Esophagus muscularis mucosa (tissue), 3 donors: ENCODE measurements around the gene KRT80.

ENCODE experiments used
- CTCF ChIP-seq, 3 experiments: fragments of 200-600 bp in 2 of 3; fragments of 450-650 bp in 1 of 3; sonication (generic) in 2 of 3; IDR thresholded peaks; one replicate each; pipeline ENCODE4 v1.5.1; 2017 to 2019; ENCODE audit warnings: antibody characterized with exemption in 3 of 3, mild to moderate bottlenecking in 2 of 3, moderate library complexity in 1 of 3
- POLR2A ChIP-seq: fragments of 450-650 bp; IDR thresholded peaks from one replicate; pipeline ENCODE4 v1.6.1; 2017; ENCODE audit warnings: antibody characterized with exemption, moderate library complexity, mild to moderate bottlenecking, low read depth
- POLR2AphosphoS5 ChIP-seq, 2 donors: sonication (generic); formaldehyde crosslinking; IDR thresholded peaks; one replicate each; pipeline ENCODE4 v1.6.1; 2017; ENCODE audit warnings: antibody characterized with exemption in 2 of 2

- TF ChIP-seq POLR2A (no peak), CTCF (IDR thresholded peaks at IDR 0.05) (no peak), POLR2AphosphoS5 (IDR thresholded peaks at IDR 0.05) (no peak)
These were observed 48.0 kb upstream of the KRT80 start for GRCh38 chr12:52239767-52240166.
